AG09309 (cell line): ENCODE results near the gene ZMIZ1.

Experiments used
- DNase-seq: peaks from one replicate; pipeline ENCODE4 v3.0.0-alpha.2; 2010; ENCODE audit warnings: low read depth
- H3K4me3 ChIP-seq: 2 replicates; pipeline ENCODE4 v1.5.1; 2011; ENCODE audit warnings: mild to moderate bottlenecking, low read depth, low read length, moderate library complexity; ENCODE audit not compliant: control insufficient read depth
- CTCF ChIP-seq: IDR thresholded peaks from 2 replicates; pipeline ENCODE4 v1.5.1; 2011; ENCODE audit warnings: mild to moderate bottlenecking, low read depth, low read length, inconsistent platforms; ENCODE audit not compliant: insufficient read depth, control insufficient read depth; ENCODE audit errors: missing control alignments

ZMIZ1 gene

GRCh38 chr10:79354141-79354540 lies 285.4 kb downstream of the ZMIZ1 start:
- no peak for TF ChIP-seq CTCF
- H3K4me3 ChIP-seq: no peak overlapping the region
- no peak for DNase-seq

GRCh38 chr10:79354615-79355014 lies 285.8 kb downstream of the ZMIZ1 start:
- TF ChIP-seq CTCF: no peak
- no peak for DNase-seq
- H3K4me3 ChIP-seq: no peak overlapping the region

- no peak overlapping the region for H3K4me3 ChIP-seq
- TF ChIP-seq CTCF: no peak
- DNase-seq: no peak
Observed at GRCh38 chr10:79355420-79356017, 286.8 kb downstream of the ZMIZ1 start.

- no peak for DNase-seq
- H3K4me3 ChIP-seq: no peak overlapping the region
- TF ChIP-seq CTCF: no peak
Observed at GRCh38 chr10:79356104-79356503, 287.3 kb downstream of the ZMIZ1 start.

GRCh38 chr10:79357180-79357579 lies 288.4 kb downstream of the ZMIZ1 start:
- no peak for DNase-seq
- no peak for TF ChIP-seq CTCF
- H3K4me3 ChIP-seq: no peak overlapping the region

- DNase-seq: no peak
- TF ChIP-seq CTCF: no peak
- no peak overlapping the region for H3K4me3 ChIP-seq
Observed at GRCh38 chr10:79358811-79359210, 290.0 kb downstream of the ZMIZ1 start.
